HG03354 (cell line): Measurements from ENCODE around the gene CNTF.
A peak's percentile ranks its signal among the peaks of the same experiment; 100 is the strongest.
"Not testable (repeated sequence)": the region's sequence is repeated elsewhere in the genome, so short reads cannot be mapped to it uniquely, and the experiment has no call there.

ENCODE experiments used
- ATAC-seq: cut with Tn5 transposase; IDR thresholded peaks from one replicate; pipeline ENCODE4 v1.9.1; 2021; ENCODE audit warnings: mild to moderate bottlenecking; ENCODE audit not compliant: unreplicated experiment, poor library complexity, severe bottlenecking

Gene CNTF, protein sequence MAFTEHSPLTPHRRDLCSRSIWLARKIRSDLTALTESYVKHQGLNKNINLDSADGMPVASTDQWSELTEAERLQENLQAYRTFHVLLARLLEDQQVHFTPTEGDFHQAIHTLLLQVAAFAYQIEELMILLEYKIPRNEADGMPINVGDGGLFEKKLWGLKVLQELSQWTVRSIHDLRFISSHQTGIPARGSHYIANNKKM

GRCh38 chr11:58622344-58622743, at the start of gene CNTF:
Gene CNTF (plus strand): TSS chr11:58622665. CDS start chr11:58622753, 88 bp downstream.
- ATAC-seq: no peak

DNA sequence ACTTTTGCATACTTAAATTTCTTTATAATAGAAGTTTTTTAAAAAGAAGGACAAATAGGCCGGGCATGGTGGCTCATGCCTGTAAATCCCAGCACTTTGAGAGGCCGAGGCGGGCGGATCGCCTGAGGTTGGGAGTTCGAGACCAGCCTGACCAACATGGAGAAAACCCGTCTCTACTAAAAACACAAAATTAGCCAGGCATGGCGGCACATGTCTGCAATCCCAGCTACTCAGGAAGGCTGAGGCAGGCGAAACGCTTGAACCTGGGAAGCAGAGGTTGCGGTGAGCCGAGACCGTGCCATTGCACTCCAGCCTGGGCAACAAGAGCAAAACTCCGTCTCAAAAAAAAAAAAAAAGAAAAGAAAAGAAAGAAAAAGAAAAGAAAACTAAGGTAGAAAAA, 49.6 kb upstream of the CNTF start:
- ATAC-seq: not testable (repeated sequence)

DNA sequence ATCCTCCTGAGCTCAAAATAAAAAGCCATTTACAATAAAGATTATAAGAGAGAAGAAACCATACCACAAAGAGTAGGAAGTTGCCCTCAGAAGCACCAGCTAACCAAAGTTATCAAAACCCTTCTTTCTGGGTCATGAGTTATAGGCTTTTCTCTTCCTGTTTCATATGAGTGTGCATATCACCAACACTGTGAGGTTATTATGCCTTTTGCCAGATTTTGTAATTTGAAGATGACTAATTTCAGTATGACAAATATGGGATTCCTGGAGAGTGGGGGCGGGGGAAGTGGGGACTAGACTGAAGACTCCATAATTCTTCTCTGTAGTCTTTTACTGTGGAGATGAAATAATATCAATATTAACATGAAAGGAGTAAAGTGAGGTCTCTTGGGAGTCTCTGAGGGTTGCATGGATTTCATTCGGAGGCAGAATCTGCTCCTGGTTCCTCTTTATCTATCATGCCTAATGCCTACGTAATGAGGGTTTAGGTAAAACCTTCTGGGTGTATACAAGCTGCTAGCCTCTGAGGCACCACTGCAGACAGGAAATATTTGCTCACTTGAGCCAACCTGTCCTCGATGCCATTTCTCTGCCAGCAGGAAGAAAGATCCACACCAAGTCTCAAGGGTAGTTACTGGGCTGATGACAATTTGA, 48.9 kb upstream of the CNTF start:
- peak; percentile 28 for ATAC-seq

GRCh38 chr11:58574881-58575280, 47.6 kb upstream of the CNTF start:
- ATAC-seq: no peak

DNA sequence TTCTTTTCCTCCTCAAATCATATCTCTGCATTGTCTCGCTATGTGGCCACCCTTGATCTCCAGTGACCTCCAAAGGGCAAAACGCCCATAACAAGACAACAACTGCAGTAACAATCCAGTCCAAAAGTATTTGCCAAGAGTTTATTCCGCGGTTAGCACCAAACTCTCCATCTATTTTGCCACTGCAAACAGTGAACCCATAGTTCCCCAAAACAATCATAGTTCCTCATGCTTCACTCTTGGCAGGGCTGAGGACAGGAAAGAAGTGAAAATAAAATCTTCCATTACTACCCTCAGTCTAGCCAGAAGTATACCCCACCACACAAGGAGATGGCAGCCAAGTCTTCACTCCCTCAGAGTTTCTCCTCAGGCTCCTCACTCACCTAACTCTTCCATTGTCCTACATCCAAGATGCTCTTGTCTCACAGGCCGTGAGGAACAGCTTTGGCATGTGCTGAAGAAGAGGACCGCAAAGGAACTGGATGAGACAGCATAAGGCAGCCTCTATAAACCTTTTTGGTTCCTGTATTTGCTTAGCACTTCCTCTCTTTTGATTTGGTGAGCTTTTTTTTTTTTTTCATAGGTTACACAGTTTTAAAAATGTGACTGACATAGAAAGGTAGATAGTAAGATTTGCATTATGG, 47.0 kb upstream of the CNTF start, which contains the start of gene LPXN:
TSS of gene LPXN (minus strand) at position 480 of the 644 bp plus-strand sequence. CDS start at position 396, 84 bp downstream.
- ATAC-seq: no peak

DNA sequence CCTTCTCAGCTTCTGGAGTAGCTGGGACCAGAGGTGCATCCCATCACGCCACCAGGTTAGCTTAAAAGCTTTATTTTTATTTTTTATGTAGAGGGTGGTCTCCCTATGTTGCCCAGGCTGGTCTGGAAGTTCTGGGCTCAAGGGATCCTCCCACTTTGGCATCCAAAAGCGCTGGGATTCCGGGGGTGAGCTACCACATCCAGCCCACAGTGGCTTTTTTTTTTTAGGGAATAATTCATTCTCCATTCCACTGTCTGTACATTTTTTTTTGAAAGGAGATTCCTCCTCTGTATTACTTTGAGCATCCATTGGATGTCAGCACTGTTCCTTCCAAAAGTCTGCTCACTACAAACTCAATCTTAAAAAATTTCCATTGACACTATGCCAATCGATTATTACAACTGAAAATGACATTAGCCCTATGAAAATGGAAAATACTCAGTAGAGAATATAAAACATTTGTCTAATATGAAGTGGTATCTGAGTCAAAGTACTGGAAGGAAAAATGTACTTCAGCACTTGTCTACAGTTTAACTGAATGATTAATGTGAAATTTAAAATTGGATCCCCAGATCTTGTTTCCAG, 45.5 kb upstream of the CNTF start:
- no peak for ATAC-seq

- peak; percentile 56 for ATAC-seq
Observed at GRCh38 chr11:58577555-58578135, 44.8 kb upstream of the CNTF start.

GRCh38 chr11:58578136-58578634, 44.3 kb upstream of the CNTF start:
- peak; percentile 20 for ATAC-seq

- peak; percentile 42 for ATAC-seq
Observed at GRCh38 chr11:58578635-58579191, 43.8 kb upstream of the CNTF start, which contains the start of gene ZFP91. Gene ZFP91 (plus strand): TSS chr11:58579063. CDS start chr11:58579282, 219 bp downstream.

GRCh38 chr11:58579192-58580129, 43.0 kb upstream of the CNTF start:
- peak; percentile 53 for ATAC-seq

DNA sequence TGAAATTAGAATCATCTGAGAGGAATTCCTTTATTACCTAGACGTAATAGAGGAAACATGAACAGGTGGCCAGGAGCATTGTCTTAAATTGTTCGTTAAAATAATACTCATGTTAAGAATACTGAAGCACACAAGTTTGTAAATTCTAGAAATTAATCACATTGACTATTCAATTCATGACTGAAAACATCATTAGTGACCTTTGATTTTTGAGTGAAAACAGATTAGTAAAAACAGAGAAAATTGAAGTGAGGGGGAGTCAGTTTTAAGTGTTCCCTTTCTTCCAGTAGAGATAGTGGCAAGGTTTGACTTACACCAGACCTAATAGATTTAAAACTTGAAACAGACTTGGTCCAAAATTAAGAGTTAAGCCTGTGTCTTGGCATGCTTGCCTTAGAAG, 42.2 kb upstream of the CNTF start:
- no peak for ATAC-seq

- no peak for ATAC-seq
Observed at GRCh38 chr11:58582437-58582836, 40.0 kb upstream of the CNTF start.

GRCh38 chr11:58586998-58587397, 35.5 kb upstream of the CNTF start:
- no peak for ATAC-seq

DNA sequence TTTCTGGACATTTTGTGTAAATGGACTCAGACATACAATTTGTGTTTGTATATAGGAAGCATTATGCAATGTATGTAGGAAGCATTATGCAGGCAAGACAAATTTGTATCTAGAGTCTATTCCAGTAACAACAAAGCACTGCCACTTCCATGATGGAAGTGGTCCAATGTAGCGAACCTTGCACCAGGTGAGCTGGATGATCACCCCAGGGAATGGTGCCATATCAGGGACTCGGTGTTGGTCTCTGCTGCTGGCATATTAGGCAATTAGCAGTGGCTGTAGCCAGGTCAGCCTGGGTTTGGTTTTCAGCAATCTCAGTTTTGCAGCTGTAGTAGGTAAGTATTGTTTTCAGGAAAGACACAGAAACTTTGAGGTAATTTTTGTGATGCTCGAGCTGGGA, 30.8 kb upstream of the CNTF start:
- ATAC-seq: no peak

DNA sequence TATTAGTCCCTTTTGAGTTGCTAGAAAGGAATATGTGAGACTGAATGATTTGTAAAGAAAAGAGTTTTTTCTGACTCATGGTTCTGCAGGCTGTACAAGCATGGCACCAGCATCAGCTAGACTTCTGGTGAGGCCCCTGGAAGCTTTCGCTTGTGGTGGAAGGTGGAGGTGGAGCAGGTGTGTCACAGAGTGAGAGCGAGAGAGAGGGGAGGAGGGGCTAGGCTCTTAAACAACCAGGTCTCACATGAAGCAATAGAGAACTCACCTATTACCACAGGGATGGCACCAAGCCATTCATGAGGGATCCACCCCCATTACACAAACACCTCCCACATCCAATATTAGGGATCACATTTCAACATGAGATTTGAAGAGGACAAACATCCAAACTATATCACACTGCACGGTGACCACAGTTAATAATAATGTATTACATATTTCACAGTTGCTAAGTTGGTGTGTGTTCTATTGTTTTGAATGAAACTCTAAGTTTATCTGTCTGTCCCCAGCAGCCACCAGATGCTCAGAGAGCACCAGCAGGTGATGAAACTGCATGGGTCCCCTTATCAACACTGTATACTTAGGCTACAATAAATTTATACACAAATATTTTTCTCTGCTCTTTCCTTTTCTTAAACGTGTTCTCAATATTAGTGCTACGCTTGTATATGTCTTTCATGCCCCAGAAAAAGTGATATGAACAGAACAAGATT, 29.5 kb upstream of the CNTF start:
- peak; percentile 52 for ATAC-seq

DNA sequence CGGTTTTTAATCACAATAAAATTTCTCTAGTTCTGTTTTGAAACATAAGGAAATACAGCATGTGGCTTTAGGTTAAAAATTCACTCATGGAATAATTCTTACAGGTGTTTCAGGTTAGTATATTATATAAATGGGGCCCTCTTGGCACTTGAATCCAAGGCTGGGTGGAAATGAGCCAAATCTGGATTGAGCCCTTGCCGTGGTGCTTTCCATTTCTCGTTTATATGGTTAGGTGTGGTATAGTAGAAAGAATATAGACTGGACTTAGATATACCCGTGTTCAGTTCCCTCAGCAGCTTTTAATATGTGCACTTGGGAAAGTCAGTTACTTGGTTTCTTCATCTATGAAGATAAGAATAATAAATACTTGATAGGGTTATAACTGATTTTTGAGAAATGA, 27.6 kb upstream of the CNTF start:
- ATAC-seq: no peak

DNA sequence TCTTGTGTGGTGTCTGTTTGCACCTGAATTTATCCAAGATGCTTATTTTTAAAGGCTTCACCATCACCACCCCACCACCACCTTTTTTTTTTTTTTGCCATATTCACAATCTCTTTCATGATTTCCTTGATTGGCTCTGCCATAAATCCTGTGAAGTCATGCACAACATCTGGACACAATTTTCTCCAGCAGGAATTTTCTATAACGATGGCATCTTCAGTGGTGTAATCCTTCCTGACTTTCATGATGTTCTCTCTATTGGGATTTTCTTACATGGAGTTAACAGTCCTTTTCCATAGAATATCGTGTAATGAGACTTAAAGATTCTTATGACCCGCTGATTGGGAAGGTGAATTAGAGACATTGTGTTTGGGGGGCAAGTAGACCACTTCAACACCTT, 25.8 kb upstream of the CNTF start:
- ATAC-seq: no peak

DNA sequence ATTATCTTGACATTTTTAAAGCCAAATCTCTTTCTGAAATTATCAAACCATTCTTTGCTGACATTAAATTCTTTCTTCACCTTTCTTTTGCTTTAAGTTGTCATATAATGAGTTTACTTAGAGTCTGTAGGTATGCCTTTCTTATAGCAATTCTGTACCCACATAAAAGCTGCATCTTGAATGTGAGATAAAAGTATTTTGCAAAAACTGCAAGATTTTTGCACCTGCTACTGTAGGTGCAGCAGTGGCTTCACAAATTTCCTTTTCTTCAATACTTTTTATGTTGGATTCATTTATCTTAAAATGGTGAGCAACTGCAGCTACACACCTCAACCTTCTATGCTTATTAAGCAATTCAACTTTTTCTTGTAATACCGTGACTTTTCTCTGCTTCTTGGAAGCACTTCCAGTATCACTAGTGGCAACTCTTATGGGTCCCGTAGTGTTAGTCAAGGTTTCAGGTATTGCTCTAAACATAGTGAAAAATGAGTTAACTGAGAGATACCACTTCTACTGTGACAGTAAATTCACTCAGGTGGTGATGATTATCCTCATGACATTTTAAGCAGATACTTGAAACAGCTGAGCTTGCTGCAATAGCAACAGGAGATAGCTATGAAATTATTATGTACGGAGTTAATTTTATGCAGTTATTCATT, 24.9 kb upstream of the CNTF start:
- ATAC-seq: no peak
